Esophagus muscularis mucosa (tissue), 4 donors: Measurements from ENCODE around the gene TRIM2. TPM values are rescaled to one million over a fixed set of nuclear protein-coding genes. Genes with fewer than 3 reads are reported as not detected.

Experiments
- DNase-seq: peaks from one replicate; pipeline ENCODE4 v3.0.0-alpha.2; 2017; ENCODE audit errors: extremely low spot score
- H3K27ac ChIP-seq, 4 donors: fragments of 200-600 bp; sonication (generic); replicated peaks in 1 of 4; 1 replicate in 3 of 4; 2 replicates in 1 of 4; pipeline ENCODE4 v1.5.1; 2016 to 2019; ENCODE audit warnings: mild to moderate bottlenecking in 1 of 4
- H3K27me3 ChIP-seq, 4 donors: fragments of 200-600 bp; sonication (generic); one replicate each; pipeline versions ENCODE4 v1.5.1 to v1.6.0; 2016 to 2019
- H3K36me3 ChIP-seq, 4 donors: fragments of 200-600 bp; sonication (generic); one replicate each; pipeline ENCODE4 v1.5.1; 2016 to 2019
- H3K4me1 ChIP-seq, 4 donors: fragments of 200-600 bp; sonication (generic); one replicate each; pipeline ENCODE4 v1.5.1; 2016 to 2019
- H3K4me3 ChIP-seq, 4 donors: fragments of 200-600 bp; sonication (generic); 1 replicate in 2 of 4; 2 replicates in 2 of 4; pipeline ENCODE4 v1.5.1; 2016 to 2019; ENCODE audit warnings: mild to moderate bottlenecking in 4 of 4, moderate library complexity in 1 of 4
- H3K9me3 ChIP-seq, 4 donors: fragments of 200-600 bp; sonication (generic); 1 replicate in 3 of 4; 2 replicates in 1 of 4; pipeline ENCODE4 v1.5.1; 2016 to 2019
- CTCF ChIP-seq, 3 experiments: fragments of 200-600 bp in 2 of 3; fragments of 450-650 bp in 1 of 3; sonication (generic) in 2 of 3; IDR thresholded peaks; one replicate each; pipeline ENCODE4 v1.5.1; 2017 to 2019; ENCODE audit warnings: antibody characterized with exemption in 3 of 3, mild to moderate bottlenecking in 2 of 3, moderate library complexity in 1 of 3
- EP300 ChIP-seq: sonication (generic); formaldehyde crosslinking; IDR thresholded peaks from one replicate; pipeline ENCODE4 v1.6.1; 2017; ENCODE audit warnings: antibody characterized with exemption
- POLR2A ChIP-seq: fragments of 450-650 bp; IDR thresholded peaks from one replicate; pipeline ENCODE4 v1.6.1; 2017; ENCODE audit warnings: antibody characterized with exemption, moderate library complexity, mild to moderate bottlenecking, low read depth
- POLR2AphosphoS5 ChIP-seq, 2 donors: sonication (generic); formaldehyde crosslinking; IDR thresholded peaks; one replicate each; pipeline ENCODE4 v1.6.1; 2017; ENCODE audit warnings: antibody characterized with exemption in 2 of 2
- WGBS: methylation state at CpG from one replicate; pipeline ENCODE4 v1.1.5; 2018; 5-methylcytosine and 5-hydroxymethylcytosine counted together
- intact Hi-C: fragments of 100-400 bp; cut with DNase I; formaldehyde crosslinking; loops from one replicate; pipeline ENCODE4 v1.15.1; 2023
- total RNA-seq, 4 donors: library from RNA; depleted of rRNA; stranded (reverse); fragments of >200 nt; gene quantifications; one replicate each; pipeline versions ENCODE4 v1.1.0 to v1.2.1, GENCODE V29; 2016

TRIM2 gene
- total RNA-seq, 4 donors from 2014 or later = 28.3 to 36.9 (median 30.4) TPM

DNA sequence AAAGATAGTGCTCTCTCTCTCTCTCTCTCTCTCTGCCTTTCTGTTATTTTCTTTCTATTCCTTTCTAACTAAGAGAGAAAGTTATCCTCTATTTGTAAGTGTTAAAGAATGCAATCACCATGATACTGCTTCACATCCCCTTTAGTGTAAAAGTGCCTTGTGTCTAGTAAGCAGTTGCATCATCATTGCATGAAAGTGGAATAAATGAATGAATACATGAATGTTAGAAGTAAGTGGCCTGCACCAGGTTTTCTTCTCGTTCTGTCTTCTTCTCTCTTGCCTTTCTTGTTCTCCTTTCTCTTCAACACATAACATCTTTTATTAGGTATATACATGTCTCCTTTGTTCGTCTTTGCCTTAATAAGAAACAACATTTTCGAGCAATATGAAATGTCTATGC lies 35.2 kb downstream of the TRIM2 start:
- Histone ChIP-seq H3K27ac (no peak overlapping the region), H3K36me3 (peaks cover 0 to 13% (median 0%) of the 10 kb centered on the region in 4 donors), H3K4me1 (peaks cover 24 to 29% (median 29%) of the 10 kb centered on the region in 4 donors), H3K27me3 (no peaks in the 10 kb centered on the region), H3K4me3 (no peak overlapping the region), H3K9me3 (no peaks in the 10 kb centered on the region)
- DNase-seq = no peak
- intact Hi-C loops = no loop called here
- TF ChIP-seq EP300 = no peak
- TF ChIP-seq CTCF (IDR thresholded peaks at IDR 0.05) = no peak
- TF ChIP-seq POLR2A = no peak
- no peak for TF ChIP-seq POLR2AphosphoS5 (IDR thresholded peaks at IDR 0.05)
- 96% methylated on average over 3 of the region's 3 CpGs for WGBS

GRCh38 chr4:153241295-153241694 lies 37.1 kb downstream of the TRIM2 start:
- Histone ChIP-seq H3K27ac (no peak overlapping the region), H3K9me3 (no peaks in the 10 kb centered on the region)

DNA sequence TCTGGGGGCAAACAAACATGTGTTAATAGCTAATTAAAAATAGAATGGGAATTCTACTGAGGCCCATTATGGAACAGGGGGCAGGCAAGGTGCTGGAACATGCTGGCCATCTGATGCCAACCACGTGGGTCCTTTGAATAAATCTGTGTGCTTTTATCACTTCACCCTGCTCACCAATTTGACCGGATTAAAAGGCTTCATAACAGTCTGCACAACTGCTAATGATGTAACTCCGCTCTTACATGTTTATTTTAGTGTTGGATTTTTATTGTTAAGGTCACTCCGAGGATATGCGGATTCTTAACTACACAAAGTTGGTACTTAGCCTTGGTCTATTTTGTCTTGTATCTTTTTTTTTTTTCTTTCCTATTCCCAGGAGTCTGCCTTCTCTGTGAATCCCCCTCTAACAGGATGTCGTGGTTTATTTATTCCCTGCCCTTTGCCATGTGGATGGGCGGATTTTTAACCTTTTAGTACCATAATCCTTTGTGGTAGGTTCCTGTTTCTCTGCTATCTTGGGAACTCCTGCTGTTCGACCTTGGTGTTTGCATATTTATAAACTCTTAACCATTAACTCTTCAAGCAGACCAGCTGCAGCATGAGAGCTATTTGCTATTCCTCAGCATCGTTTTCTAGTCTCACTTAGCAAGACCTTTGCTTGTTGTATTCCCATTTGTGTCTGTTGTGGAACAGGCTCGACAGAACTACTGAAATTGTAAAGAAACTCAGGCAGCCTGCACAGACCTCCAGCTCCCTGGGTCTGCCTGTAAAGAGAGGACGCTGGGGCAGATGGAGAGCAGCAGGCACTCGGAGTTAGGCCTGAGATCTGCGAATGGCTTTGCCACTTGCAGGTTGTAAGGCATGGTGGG lies 38.0 kb downstream of the TRIM2 start:
- intact Hi-C loops = no loop called here
- 55% methylated on average over 13 of the region's 13 CpGs for WGBS
- no peak overlapping the region for H3K4me3 ChIP-seq
- peaks cover 0 to 13% (median 0%) of the 10 kb centered on the region in 4 donors for H3K36me3 ChIP-seq
- no peaks in the 10 kb centered on the region for H3K27me3 ChIP-seq
- H3K9me3 ChIP-seq = no peaks in the 10 kb centered on the region
- no peak for DNase-seq
- H3K27ac ChIP-seq = no peak overlapping the region
- no peak for TF ChIP-seq POLR2AphosphoS5 (IDR thresholded peaks at IDR 0.05)
- H3K4me1 ChIP-seq = peaks cover 15 to 19% (median 17%) of the 10 kb centered on the region in 4 donors

More at GRCh38 chr4:153241295-153241694, 37.1 kb downstream of the TRIM2 start:
- no peaks in the 10 kb centered on the region for H3K27me3 ChIP-seq
- H3K36me3 ChIP-seq = peaks cover 0 to 13% (median 0%) of the 10 kb centered on the region in 4 donors
- no peak overlapping the region for H3K4me3 ChIP-seq
- no peak for DNase-seq
- WGBS = 84% methylated on average over 8 of the region's 8 CpGs
- intact Hi-C loops = no loop called here
- TF ChIP-seq POLR2AphosphoS5 (IDR thresholded peaks at IDR 0.05) = no peak
- no peak for TF ChIP-seq POLR2A
- TF ChIP-seq CTCF (IDR thresholded peaks at IDR 0.05) = no peak
- no peak for TF ChIP-seq EP300
- peaks cover 15 to 19% (median 17%) of the 10 kb centered on the region in 4 donors for H3K4me1 ChIP-seq

- Histone ChIP-seq H3K4me1 (peaks cover 15 to 19% (median 17%) of the 10 kb centered on the region in 4 donors), H3K27ac (no peak overlapping the region), H3K36me3 (peaks cover 0 to 13% (median 0%) of the 10 kb centered on the region in 4 donors), H3K27me3 (no peaks in the 10 kb centered on the region), H3K9me3 (no peaks in the 10 kb centered on the region), H3K4me3 (no peak overlapping the region)
- intact Hi-C loops = no loop called here
- 84% methylated on average over 3 of the region's 3 CpGs for WGBS
- no peak for TF ChIP-seq EP300
- TF ChIP-seq POLR2AphosphoS5 (IDR thresholded peaks at IDR 0.05) = no peak
- TF ChIP-seq CTCF (IDR thresholded peaks at IDR 0.05) = no peak
- no peak for TF ChIP-seq POLR2A
- DNase-seq = no peak
These were observed 38.6 kb downstream of the TRIM2 start for GRCh38 chr4:153242839-153243324.

DNA sequence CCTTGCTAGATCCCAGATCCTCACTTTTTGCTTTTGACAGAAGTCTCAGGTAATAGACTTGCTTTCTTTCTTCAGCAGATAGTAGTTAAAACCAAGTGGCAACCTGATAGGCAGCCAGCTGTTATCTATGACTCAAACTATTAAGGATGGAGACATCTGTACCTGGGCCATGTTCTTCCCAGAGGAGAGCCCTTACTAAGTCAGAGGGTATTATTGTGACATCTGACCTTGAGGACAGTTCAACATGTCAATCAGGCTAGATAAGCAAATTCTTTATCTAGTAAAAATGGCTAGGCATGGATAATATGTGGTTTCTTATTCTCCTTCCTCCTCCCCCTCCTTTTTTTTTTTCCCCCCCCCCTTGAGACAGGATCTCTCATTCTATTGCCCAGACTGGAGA lies 39.2 kb downstream of the TRIM2 start:
- no peak overlapping the region for H3K4me3 ChIP-seq
- intact Hi-C loops = no loop called here
- no peak for TF ChIP-seq CTCF (IDR thresholded peaks at IDR 0.05)
- TF ChIP-seq POLR2AphosphoS5 (IDR thresholded peaks at IDR 0.05) = no peak
- TF ChIP-seq POLR2A = no peak
- H3K27ac ChIP-seq = no peak overlapping the region
- peaks cover 18 to 23% (median 21%) of the 10 kb centered on the region in 4 donors for H3K4me1 ChIP-seq
- H3K36me3 ChIP-seq = peaks cover 0 to 13% (median 0%) of the 10 kb centered on the region in 4 donors
- no peaks in the 10 kb centered on the region for H3K9me3 ChIP-seq
- no peaks in the 10 kb centered on the region for H3K27me3 ChIP-seq
- no peak for DNase-seq
